Vagina (tissue), 2 donors: ENCODE data around the gene MAF.

ENCODE experiments used
- POLR2A ChIP-seq, 2 donors: fragments of 450-650 bp; IDR thresholded peaks; one replicate each; pipeline ENCODE4 v1.6.1; 2017; ENCODE audit warnings: antibody characterized with exemption in 2 of 2, mild to moderate bottlenecking in 2 of 2, moderate library complexity in 2 of 2
- POLR2AphosphoS5 ChIP-seq, 2 donors: sonication (generic); formaldehyde crosslinking; IDR thresholded peaks; one replicate each; pipeline ENCODE4 v1.9.0; 2017; ENCODE audit warnings: antibody characterized with exemption in 2 of 2, mild to moderate bottlenecking in 2 of 2, low read depth in 1 of 2; ENCODE audit not compliant: insufficient read depth in 1 of 2
- TF ChIP-seq, protein P1 (sequence below), 3 experiments: fragments of 450-650 bp in 2 of 3; fragments of 200-600 bp in 1 of 3; sonication (generic) in 1 of 3; IDR thresholded peaks; one replicate each; pipeline ENCODE4 v1.5.1; 2017 to 2019; ENCODE audit warnings: antibody characterized with exemption in 3 of 3, mild to moderate bottlenecking in 2 of 3, moderate library complexity in 2 of 3

DNA sequence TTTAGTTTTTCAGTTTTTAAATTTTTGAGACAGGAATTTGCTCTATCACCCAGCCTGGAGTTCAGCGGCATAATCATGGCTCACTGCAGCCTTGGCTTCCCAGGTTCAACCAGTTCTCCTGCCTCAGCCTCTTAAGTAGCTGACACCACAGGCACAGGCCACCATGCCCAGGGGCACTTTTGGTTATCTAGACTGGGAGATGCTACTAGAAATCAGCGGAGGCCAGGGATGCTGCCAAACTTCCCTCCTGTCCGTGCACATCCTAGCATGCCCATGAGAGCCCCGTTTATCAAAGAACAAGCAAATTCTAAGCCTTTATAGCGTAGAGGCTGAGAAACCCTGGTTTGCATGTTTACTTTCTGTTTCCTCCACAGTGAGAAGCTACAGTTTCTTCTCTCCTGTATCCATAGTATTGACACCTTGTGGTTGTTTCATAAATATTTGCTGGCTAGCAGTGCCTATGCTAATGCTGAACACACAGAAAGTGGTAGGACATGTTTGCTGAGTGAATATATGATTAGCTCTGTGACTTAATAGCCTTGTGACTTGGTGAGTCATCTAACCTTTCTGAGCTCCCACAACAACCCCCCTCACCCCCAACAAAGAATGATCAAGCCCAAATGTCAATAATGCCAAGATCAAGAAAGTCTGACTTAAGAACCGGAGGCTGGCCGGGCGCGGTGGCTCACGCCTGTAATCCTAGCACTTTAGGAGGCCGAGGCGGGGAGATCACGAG lies 39.2 kb upstream of the MAF start:
- TF ChIP-seq, protein P1, sequence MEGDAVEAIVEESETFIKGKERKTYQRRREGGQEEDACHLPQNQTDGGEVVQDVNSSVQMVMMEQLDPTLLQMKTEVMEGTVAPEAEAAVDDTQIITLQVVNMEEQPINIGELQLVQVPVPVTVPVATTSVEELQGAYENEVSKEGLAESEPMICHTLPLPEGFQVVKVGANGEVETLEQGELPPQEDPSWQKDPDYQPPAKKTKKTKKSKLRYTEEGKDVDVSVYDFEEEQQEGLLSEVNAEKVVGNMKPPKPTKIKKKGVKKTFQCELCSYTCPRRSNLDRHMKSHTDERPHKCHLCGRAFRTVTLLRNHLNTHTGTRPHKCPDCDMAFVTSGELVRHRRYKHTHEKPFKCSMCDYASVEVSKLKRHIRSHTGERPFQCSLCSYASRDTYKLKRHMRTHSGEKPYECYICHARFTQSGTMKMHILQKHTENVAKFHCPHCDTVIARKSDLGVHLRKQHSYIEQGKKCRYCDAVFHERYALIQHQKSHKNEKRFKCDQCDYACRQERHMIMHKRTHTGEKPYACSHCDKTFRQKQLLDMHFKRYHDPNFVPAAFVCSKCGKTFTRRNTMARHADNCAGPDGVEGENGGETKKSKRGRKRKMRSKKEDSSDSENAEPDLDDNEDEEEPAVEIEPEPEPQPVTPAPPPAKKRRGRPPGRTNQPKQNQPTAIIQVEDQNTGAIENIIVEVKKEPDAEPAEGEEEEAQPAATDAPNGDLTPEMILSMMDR (IDR thresholded peaks at IDR 0.05), result no peak
- TF ChIP-seq POLR2A (IDR thresholded peaks at IDR 0.05), result no peak
- no peak for TF ChIP-seq POLR2AphosphoS5 (IDR thresholded peaks at IDR 0.05; ENCODE audit: insufficient read depth in 1 of 2, low read depth in 1 of 2)
